Measurements from ENCODE around the gene UBE2E1.
A peak's percentile ranks its signal among the peaks of the same experiment; 100 is the strongest.
"Not testable (repeated sequence)": the region's sequence is repeated elsewhere in the genome, so short reads cannot be mapped to it uniquely, and the experiment has no call there.

UBE2E1 gene

DNA sequence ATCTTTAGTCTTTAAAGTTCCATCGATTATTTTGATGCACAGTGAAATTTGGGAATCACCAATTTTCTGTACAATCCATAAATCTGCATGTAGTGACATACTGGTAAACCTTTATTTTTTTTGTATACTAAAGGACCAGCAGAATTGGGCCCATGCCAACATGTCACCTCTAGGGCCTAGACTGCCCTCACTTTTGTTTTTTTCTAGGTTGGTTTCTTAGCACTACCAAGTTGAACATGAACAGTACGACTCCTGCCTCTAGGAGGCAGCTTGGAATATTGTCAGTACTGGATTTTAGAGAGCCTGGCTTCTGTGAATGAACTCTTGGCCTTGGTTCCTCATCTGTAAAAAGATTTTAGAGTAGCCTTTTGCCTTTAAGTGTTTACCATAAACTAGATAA, 78.7 kb downstream of the UBE2E1 start:
- DNase-seq, result no peak

DNA sequence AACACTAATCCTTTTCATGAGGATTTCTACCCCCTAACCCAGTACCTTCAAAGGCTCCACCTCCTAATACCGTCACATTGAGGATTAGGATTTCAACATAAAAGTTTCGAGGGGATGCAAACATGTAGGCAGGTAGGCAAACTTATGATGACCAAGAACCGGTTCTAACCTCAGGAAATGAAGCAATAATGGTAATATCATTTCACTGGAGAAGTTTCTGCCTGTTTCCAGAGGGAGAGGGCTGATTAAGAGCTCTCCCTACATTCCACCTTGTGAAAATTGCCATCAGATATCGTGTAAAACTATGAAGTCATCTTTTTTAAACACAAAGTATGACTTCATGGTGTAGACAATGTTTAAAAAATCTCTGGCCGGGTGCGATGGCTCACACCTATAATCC, 79.5 kb downstream of the UBE2E1 start:
- no peak for DNase-seq

DNA sequence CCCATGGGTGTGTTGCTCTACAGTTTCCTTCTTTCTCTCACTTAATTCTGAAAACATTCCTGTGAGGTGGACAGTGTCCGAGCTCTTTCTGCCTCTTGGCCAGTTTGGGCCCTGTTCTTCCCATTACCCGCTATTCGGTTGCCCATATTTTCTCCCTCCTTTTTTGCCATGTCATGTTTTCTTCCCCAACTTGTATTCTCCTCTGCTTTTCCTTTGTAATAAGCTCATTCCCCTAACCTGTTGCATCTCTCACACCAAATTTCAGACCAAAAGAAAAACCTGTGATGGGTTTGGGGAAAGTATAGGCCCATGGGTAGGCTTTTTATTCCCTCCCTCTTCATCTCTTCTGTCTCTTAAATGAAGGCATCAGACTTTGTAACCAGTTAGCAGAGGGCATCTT, 80.6 kb downstream of the UBE2E1 start:
- no peak for DNase-seq

DNA sequence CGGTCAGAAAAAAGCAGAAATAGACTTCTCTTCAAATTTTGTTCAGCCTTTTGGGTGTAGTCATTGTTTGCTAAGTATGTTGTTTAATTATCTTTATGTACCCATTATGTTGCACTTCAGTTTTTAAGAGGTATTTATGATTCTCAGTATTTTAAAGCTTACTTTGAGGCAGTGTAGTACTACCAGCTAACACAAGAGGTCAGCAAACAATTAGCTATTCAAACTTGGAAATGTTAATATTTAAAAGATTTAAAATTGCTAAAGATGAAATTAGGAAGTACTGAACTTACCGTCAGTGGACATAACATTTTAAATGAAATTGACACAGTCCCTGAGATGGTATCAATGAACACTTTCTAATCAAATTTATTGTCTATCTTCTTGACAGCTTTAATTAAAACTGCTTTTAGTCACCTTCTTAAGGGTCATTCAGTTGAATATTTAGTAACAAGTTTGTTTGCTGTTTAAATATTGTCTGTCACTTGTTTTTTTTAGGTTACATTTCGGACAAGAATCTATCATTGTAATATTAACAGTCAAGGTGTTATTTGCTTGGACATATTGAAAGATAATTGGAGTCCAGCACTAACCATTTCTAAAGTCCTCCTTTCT, 83.0 kb downstream of the UBE2E1 start:
- peak in 2 of 6 experiments; percentile 21 to 37 for DNase-seq

DNA sequence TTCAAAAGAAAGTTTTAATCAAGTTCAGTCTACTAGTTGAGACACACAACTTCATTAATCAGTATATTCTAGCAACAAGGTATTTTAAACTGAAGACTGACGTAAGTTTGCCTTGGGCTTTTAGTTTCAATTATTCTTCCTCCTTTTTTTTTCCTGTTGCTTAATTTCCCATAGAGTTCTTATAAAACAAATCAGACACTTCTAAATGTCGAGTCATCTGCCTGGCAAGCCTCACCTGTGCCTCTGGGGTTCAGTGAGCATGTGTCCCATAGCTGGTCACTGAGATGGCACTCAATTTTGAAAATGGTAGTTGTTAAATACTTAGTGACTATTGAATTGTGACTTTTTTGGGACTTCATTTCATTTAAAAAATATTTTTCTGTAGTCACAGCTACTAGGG, 83.6 kb downstream of the UBE2E1 start:
- DNase-seq, result no peak

DNA sequence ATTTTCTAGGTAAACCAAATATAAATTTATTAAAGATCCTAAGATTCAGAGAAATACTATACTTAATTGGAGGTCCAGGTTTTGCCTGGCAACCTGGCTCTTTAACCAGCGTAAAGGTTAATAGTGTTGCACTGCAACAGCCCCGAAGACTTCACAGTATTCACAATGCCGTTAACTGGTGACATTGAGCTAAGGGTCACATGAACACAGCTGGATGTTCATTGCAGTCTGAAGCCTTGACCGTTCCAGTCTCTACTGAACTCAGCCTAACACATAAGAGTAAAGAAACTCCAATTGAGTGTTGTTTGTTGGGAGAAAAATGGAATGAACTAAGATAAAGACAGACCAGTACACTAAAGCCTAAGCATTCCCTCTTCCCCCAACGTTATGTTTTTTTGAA, 84.2 kb downstream of the UBE2E1 start:
- no peak for DNase-seq

DNA sequence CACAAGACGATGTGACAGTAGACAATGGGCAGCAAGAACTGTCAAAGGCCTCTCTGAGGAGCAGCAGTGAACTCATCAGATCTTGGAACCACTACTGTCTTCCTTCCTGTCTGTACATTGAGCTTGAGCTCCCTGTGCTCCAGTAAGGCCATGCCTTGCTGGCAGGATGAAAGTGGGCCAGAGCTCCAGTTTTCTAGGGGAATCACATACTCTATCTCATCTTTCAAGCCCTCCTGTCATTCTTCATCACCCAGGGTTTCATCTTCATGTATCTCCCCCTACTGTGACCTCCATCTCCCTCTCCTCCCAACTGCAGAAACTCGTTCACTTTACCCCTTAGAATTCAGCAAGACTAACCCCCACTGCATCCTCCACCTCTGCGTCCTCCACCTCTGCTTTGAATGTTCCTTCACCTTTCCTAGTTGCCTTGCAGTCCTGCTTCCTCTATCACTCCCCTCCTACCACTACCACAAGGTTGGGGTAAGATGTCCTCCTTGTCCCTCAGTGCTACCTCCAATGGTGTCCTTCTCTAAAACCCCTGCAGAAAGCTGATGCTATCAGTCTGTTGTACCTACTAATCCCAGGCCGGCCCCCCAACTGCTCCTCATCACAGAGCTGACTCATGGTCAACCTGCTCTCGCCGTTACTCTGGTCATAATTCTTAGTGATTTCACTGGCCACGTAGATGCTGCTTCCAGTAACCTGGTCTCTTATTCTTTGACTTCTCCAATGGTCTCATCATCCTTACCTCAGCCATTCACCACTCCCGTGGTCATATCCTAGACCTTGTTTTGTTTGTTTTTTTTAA, 88.7 kb downstream of the UBE2E1 start:
- DNase-seq, result no peak

DNA sequence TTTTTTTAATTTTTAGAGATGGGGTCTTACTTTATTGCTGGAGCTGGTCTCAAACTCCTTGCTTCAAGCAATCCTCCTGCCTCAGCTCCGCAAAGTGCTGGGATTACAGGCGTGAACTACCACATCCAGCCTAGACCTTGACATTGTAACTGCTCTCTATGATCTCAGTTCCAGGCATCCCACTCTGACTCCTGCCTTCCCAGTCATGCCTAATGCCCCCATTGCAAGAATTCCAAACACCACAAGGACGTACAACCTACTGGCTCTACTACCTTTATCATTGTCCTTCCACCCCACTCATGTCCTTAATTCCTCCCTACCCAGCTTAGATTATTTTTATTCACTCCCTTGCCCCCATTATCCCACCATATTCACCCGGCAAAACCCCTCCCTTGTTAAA, 89.4 kb downstream of the UBE2E1 start:
- no peak for DNase-seq

DNA sequence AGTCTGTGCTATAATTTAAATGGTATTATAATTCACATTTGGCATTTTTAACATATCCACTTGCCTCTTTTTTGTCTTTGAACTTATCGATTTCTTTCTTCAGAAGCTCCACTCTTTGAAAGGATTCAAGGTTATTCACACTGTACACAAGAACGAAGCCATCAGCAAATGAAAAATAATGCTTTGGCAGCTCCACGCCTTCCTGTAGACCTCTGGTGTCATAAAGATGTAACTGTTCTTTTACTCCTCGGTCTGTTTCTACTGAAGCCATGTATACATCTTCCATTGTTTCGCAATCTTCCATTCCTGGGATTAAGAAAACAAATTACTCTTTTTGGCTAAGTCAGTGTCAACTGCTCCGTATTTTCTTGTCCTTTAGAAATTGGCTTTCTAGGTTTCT, 95.0 kb downstream of the UBE2E1 start:
- DNase-seq, result no peak

DNA sequence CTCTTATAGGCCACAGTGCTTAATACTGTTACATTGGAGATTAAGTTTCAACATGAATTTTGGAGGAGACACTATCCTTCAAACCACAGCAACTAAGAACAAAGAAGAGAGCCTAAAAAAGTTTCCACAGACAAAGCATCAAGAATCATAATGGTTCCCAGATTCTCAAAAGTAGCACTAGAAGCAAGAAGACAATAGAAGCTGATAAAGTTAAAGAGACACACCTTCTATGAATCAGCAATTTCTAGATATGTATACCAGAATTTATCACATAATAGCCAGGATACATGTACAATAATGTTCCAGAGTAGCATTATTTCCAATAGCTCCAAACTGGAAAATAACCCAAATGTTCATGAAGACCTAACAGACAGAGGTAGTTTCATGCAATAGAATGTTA, 98.8 kb downstream of the UBE2E1 start:
- DNase-seq, result no peak

DNA sequence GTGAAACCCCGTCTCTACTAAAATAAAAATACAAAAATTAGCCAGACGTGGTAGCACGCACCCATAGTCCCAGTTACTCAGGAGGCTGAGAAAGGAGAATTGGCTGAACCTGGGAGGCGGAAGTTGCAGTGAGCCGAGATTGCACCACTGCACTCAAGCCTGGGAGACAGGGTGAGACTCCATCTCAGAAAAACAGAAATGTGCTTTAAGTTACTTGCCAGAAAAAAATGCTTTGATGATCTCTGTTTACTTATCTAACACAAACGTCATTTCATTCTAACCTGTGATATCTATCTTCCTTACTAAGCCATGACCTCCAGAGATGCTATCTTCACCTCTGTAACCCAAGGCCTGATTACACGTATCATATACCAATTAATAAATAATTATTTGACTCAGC, 103.6 kb downstream of the UBE2E1 start:
- DNase-seq, result no peak

DNA sequence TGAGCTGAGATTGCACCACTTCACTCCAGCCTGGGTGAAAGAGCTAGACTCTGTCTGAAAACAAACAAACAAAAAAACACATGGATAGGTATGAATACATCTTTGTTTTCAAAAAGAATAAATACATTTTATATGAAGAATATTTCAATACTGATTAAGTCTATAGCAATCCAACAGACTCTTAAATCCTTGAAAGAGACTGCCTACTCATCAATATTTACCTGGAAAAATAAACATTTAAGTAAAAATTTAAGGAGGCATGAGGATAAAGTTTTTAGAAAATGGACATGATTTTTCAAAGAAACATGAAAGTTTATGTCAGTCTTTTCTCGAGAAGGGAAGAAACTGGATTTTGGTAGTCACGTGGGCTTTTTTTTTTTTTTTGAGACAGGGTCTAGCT, 105.6 kb downstream of the UBE2E1 start:
- DNase-seq, result no peak

DNA sequence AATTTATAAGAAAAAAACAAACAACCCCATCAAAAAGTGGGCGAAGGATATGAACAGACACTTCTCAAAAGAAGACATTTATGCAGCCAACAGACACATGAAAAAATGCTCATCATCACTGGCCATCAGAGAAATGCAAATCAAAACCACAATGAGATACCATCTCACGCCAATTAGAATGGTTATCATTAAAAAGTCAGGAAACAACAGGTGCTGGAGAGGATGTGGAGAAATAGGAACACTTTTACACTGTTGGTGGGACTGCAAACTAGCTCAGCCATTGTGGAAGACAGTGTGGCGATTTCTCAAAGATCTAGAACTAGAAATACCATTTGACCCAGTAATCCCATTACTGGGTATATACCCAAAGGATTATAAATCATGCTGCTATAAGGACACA, 106.6 kb downstream of the UBE2E1 start:
- not testable (repeated sequence) for DNase-seq

DNA sequence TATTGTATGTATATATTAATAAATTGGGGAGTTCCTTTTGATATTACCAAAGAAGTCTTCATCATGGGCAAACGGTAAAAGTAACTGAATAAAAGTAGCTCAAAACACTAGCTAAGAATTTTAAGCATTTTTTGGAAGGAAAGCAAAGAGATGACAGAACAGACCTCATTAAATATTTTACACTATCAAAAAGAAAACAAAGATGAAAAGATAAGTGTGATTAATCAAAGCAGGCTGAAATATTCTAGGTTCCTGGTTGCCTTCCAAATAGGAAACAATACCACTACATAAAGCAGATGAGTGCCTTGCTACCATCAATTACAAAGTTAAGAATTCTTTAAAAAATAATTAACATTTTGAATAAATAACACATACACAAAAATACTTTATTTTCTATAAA, 107.4 kb downstream of the UBE2E1 start:
- no peak for DNase-seq

DNA sequence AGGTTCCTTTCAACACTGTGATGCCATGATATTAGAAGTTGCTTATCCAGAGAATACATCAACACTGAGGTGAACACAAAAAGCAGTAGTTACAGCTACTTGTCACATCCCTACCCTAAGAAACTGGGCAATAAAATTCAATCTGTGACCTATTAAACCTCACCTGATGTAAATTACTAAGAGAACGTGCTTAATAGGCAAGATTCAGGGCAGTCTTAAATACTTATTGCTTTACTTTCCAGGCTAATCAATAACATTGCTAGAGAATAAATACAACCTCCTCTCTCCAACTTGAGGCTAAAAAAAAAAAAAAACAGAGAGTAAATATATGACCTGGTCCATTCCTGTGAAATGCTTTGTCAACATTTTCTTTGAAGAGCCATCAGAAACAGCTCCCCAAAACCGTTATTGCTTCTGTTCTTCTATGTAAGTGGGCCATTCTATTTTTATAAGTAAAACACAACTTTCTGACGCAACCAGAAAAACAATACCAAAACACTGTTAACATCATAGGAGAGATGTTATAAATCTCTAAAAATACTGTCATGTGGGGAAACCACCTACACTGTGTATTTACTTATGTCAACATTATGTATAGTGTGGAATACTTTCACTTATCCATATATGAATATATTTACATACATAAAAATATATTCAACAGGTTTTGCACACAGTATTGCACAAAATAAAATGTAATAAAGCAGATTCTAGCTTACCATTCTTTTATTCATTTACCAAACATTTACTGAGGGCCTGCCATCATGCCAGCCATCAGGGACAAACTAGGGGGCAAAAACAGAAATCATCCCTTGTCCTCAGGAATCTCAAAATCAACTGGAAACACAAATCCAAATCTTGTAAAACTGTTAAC, 108.4 kb downstream of the UBE2E1 start:
- DNase-seq, result no peak

DNA sequence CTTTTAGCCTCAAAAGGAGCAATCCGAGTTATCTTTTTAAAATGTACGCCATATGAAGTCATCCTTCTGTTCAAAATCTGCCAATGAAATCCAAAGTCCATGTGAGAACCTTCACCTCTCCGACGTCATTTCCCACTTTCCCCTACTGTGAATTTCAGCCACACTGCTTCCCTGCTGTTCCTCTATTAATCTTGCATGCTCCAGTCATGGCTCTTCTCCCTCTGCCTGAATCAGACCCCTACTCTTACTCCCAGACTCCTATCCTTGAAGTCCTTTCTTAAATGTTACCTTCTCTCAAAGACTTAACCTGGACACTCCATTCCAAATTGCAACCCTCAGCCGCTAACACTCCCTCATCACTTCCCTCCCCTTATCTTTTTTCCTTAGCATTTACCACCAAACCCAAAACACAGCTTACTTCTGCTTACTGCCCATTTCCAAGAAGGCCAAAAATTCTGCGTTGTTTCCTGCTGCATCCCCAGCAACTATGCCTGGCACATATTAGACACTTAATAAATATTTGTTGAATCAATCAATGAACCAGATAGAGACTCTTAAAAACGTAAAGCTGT, 109.9 kb downstream of the UBE2E1 start:
- no peak for DNase-seq

DNA sequence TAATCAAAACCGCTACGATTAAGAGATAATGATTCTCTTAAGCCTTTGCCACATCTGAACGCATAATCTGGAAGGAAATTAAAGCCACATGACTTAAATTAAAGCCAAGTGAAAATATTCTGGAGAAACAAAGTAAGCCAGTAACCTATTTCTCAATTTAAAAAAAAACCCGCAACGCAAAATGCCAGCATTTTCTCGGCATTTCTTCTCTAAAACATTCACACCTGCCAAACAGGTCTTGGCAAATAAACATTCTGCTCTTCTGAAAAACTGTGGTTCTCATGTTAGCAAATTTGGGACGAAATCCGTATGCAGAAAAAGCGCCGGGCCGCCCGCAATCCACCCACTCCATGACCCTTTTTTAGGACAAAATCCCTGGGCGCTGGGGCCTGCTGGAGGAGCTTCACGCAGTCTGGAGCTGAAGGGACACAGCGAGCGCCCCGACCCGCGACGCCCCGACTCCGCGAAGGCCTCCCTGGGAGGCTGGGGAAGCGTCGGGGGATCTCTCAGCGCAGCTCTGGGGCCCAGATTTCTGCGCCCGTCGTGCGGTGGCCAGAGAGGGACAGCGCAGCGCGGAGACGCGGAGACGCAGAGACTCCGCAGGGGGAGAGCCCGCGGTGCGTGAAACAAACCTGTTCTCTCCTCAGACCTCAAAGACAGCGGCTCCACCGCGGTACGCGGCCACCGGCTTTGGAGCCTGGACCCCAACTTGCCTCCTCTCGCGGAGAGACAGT, 110.6 kb downstream of the UBE2E1 start:
- DNase-seq, result no peak

DNA sequence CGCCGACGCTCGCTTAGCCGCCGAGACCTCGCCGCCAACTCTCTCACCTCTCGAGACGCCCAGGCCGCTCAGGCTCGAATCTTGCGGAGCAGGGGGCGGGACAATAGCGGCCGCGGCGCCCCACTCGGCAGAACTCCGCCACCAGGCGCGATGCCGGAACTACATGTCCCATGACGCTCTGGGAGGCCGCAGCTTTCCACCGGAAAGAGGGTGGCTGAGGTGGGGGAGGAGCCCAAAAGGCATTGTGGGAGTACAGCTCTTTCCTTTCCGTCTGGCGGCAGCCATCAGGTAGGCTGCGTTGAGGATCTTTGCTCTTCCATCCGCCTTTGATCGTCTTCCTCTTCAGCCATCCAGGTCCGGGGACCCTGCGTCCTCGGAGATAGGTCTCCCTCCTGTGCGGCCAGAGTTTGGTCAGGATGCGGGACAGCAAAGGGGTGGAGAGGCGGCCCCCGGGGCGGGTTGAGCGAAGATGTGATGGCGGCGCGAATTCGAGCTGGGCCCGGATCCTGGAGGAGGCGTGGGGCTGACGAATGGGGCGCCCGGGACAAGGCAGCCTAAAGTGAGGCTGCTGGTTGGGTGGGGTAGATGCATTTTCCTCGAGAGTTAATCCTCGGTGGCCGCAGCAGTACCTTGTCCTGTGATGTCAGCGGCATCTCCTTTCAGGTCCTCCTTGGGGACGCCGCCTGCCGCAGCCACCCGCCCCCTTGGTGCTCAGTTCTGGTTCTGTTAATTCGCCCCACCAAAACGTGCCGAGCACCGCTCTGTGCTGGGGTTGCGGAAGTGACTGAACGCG, 111.3 kb downstream of the UBE2E1 start, which contains the start of the genes NKIRAS1 and RPL15:
NKIRAS1 (minus strand) TSS at position 105 of the 793 bp plus-strand sequence. CDS start 6,086 bp downstream, outside the sequence.
RPL15 (plus strand) TSS at position 247 of the 793 bp plus-strand sequence. CDS start 728 bp downstream, outside the sequence.
- DNase-seq, result peak; percentile 91 to 97 (median 96)

DNA sequence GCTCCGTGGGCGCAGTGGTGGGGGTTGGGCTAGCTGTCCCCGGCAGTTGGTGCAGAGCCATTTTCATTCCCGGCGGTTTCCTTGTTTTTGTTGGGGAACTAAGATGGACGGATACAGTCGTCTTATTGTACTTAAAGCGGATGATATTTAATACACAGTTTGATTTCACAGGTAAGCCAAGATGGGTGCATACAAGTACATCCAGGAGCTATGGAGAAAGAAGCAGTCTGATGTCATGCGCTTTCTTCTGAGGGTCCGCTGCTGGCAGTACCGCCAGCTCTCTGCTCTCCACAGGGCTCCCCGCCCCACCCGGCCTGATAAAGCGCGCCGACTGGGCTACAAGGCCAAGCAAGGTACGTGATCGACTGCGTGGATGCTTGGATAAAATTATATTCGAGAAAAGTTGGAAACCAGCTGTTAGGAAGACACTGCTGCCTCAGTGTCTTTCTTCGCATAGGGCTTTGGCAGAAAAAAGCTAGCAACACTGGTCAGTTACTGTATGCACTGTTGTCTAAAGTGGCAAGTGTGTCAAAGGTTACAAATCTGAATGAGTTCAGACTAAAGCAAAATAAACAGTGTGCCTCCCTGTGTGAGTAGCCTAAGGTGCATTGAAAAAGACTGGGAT, 112.0 kb downstream of the UBE2E1 start:
- DNase-seq, result not testable (repeated sequence)

DNA sequence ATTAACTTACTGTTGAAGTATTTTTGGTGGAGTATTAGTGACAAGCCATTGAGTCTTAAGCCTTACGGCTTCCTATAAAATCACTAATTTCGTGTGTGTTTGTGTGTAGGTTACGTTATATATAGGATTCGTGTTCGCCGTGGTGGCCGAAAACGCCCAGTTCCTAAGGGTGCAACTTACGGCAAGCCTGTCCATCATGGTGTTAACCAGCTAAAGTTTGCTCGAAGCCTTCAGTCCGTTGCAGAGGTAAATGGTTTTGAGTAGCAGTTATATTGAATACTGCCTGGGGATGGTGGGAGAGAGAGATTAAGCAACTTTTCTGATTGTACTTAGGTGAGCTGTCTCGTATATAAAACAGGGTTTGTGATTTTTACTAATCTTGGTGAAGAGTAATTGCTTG, 112.6 kb downstream of the UBE2E1 start:
- DNase-seq, result not testable (repeated sequence)

DNA sequence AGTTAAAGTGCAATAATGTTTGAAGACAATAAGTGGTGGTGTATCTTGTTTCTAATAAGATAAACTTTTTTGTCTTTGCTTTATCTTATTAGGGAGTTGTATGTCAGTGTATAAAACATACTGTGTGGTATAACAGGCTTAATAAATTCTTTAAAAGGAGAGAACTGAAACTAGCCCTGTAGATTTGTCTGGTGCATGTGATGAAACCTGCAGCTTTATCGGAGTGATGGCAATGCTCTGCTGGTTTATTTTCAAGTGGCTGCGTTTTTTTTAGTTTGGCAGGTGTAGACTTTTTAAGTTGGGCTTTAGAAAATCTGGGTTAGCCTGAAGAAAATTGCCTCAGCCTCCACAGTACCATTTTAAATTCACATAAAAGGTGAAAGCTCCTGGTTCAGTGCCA, 113.9 kb downstream of the UBE2E1 start:
- DNase-seq, result no peak
